B cell (primary cell): ENCODE results near the gene CMIP. TPM values are rescaled to one million over a fixed set of nuclear protein-coding genes. Genes with fewer than 3 reads are reported as not detected.

Experiments used
- ATAC-seq: fragments of 200-7000 bp; cut with Tn5 transposase; one replicate; pipeline ENCODE4 v1.10.0; 2021; ENCODE audit warnings: low read depth, mild to moderate bottlenecking, moderate number of reproducible peaks, moderate library complexity
- CTCF ChIA-PET: fragments of 350-600 bp; sonication (Branson Sonifier 250); formaldehyde crosslinking; loops from one replicate; lab custom pipeline; 2021; ENCODE audit warnings: antibody characterized with exemption, inconsistent platforms; lab: Charles Lee
- POLR2A ChIA-PET: fragments of 350-600 bp; sonication (Branson Sonifier 250); formaldehyde crosslinking; loops from one replicate; lab custom pipeline; 2021; ENCODE audit warnings: antibody characterized with exemption; lab: Charles Lee
- DNase-seq: peaks from one replicate; pipeline ENCODE4 v3.0.0; 2013
- H2AFZ ChIP-seq: 2 replicates; pipeline ENCODE4 v1.6.1; 2012; ENCODE audit warnings: mild to moderate bottlenecking, low read depth, low read length; ENCODE audit not compliant: insufficient read depth, poor library complexity, severe bottlenecking
- H3K27ac ChIP-seq, 2 donors: 1 replicate in 1 of 2; 2 replicates in 1 of 2; pipeline ENCODE4 v1.5.1; 2012 to 2013; ENCODE audit warnings: low read length in 2 of 2, mild to moderate bottlenecking in 2 of 2, moderate library complexity in 1 of 2
- H3K27me3 ChIP-seq, 4 experiments: fragments of 200-600 bp in 1 of 4; sonication (generic) in 1 of 4; replicated peaks in 1 of 4; 1 replicate in 2 of 4; 2 replicates in 2 of 4; pipeline versions ENCODE4 v1.6.1 to v1.7.0; 2013 to 2016; ENCODE audit warnings: low read length in 3 of 4, mild to moderate bottlenecking in 2 of 4, mixed read lengths in 1 of 4, moderate library complexity in 1 of 4; ENCODE audit not compliant: insufficient read depth in 4 of 4, control insufficient read depth in 3 of 4; ENCODE audit errors: control extremely low read depth in 1 of 4
- H3K36me3 ChIP-seq, 2 experiments: replicated peaks in 1 of 2; 1 replicate in 1 of 2; 2 replicates in 1 of 2; pipeline versions ENCODE4 v1.6.1 to v1.7.1; 2013; ENCODE audit warnings: low read length in 1 of 2; ENCODE audit not compliant: insufficient read depth in 2 of 2, control insufficient read depth in 1 of 2; ENCODE audit errors: control extremely low read depth in 1 of 2, extremely low read depth in 1 of 2
- H3K4me1 ChIP-seq, 2 donors: fragments of 200-600 bp in 1 of 2; sonication (generic) in 1 of 2; 1 replicate in 1 of 2; 2 replicates in 1 of 2; pipeline versions ENCODE4 v1.5.1 to v1.6.1; 2013 to 2017; ENCODE audit warnings: low read length in 2 of 2; ENCODE audit not compliant: control insufficient read depth in 2 of 2, insufficient read depth in 2 of 2
- H3K4me2 ChIP-seq: replicated peaks from 2 replicates; pipeline ENCODE3; 2012; ENCODE audit warnings: mild to moderate bottlenecking, low read depth, low read length; ENCODE audit not compliant: poor library complexity, severe bottlenecking
- H3K4me3 ChIP-seq, 5 experiments: fragments of 200-600 bp in 1 of 5; sonication (generic) in 1 of 5; 1 replicate in 3 of 5; 2 replicates in 2 of 5; pipeline versions ENCODE4 v1.5.1 to v1.7.0; 2011 to 2016; ENCODE audit warnings: low read length in 4 of 5, mild to moderate bottlenecking in 4 of 5, low read depth in 2 of 5, control low read depth in 1 of 5, moderate library complexity in 1 of 5; ENCODE audit not compliant: insufficient read depth in 1 of 5; ENCODE audit errors: control extremely low read depth in 1 of 5, extremely low read depth in 1 of 5
- H3K79me2 ChIP-seq: fragments of 200-600 bp; sonication (generic); one replicate; pipeline ENCODE4 v1.6.0; 2016; ENCODE audit warnings: low read length; ENCODE audit not compliant: control insufficient read depth, insufficient read depth
- H3K9ac ChIP-seq: fragments of 200-600 bp; sonication (generic); 2 replicates; pipeline ENCODE4 v1.6.1; 2017; ENCODE audit warnings: mild to moderate bottlenecking, low read length, moderate library complexity
- H3K9me3 ChIP-seq, 3 donors: one replicate each; pipeline versions ENCODE4 v1.6.1 to v1.7.1; 2013; ENCODE audit warnings: low read length in 2 of 3; ENCODE audit not compliant: control insufficient read depth in 2 of 3, insufficient read depth in 1 of 3; ENCODE audit errors: control extremely low read depth in 1 of 3
- H4K20me1 ChIP-seq: 2 replicates; pipeline ENCODE4 v1.6.0; 2012; ENCODE audit warnings: mild to moderate bottlenecking, low read length; ENCODE audit not compliant: insufficient read depth, control insufficient read depth, poor library complexity, severe bottlenecking
- H3K27ac Mint-ChIP-seq: one replicate; pipeline ENCODE4 v1.8.0; 2021; ENCODE audit warnings: mixed read lengths
- H3K27me3 Mint-ChIP-seq: one replicate; pipeline ENCODE4 v1.8.0; 2021; ENCODE audit warnings: mixed read lengths
- H3K4me1 Mint-ChIP-seq: one replicate; pipeline ENCODE4 v1.8.0; 2021; ENCODE audit warnings: mixed read lengths
- H3K4me3 Mint-ChIP-seq: one replicate; pipeline ENCODE4 v1.8.0; 2021; ENCODE audit warnings: mixed read lengths
- H3K9me3 Mint-ChIP-seq: one replicate; pipeline ENCODE4 v1.8.0; 2022; ENCODE audit warnings: mixed read lengths; ENCODE audit not compliant: insufficient read depth
- EZH2 ChIP-seq: IDR thresholded peaks from 2 replicates; pipeline ENCODE4 v1.6.1; 2012; ENCODE audit warnings: borderline replicate concordance, low read depth, mild to moderate bottlenecking, moderate library complexity, low read length; ENCODE audit not compliant: insufficient read depth, poor library complexity, severe bottlenecking
- WGBS: methylation state at CpG from one replicate; pipeline ENCODE4 v1.1.5; 2013; ENCODE audit warnings: missing lambda C conversion rate; ENCODE audit not compliant: insufficient coverage; 5-methylcytosine and 5-hydroxymethylcytosine counted together
- intact Hi-C: fragments of 100-400 bp; cut with micrococcal nuclease; formaldehyde crosslinking; loops from one replicate; pipeline ENCODE4 v1.10.0; 2022
- polyA plus RNA-seq: library from polyadenylated mRNA; depleted of rRNA; stranded (reverse); fragments of >200 nt; gene quantifications from 2 replicates; pipeline ENCODE4 v1.2.3, GENCODE V29; 2012
- total RNA-seq, 2 donors: library from RNA; stranded (reverse); fragments of 120-200 nt in 1 of 2; gene quantifications; 1 replicate in 1 of 2; 2 replicates in 1 of 2; pipeline versions ENCODE4 v1.2.3 to v1.2.4, GENCODE V29; 2013 to 2022
- TF ChIP-seq, protein P1 (sequence below): fragments of 200-600 bp; IDR thresholded peaks from one replicate; pipeline ENCODE4 v1.8.0; 2022; ENCODE audit warnings: antibody characterized with exemption, mild to moderate bottlenecking

CMIP gene
- total and polyA plus RNA-seq, 2 donors (not counting 1 experiment from before 2014, with no cell fraction given), result 27.1 to 155 TPM

DNA sequence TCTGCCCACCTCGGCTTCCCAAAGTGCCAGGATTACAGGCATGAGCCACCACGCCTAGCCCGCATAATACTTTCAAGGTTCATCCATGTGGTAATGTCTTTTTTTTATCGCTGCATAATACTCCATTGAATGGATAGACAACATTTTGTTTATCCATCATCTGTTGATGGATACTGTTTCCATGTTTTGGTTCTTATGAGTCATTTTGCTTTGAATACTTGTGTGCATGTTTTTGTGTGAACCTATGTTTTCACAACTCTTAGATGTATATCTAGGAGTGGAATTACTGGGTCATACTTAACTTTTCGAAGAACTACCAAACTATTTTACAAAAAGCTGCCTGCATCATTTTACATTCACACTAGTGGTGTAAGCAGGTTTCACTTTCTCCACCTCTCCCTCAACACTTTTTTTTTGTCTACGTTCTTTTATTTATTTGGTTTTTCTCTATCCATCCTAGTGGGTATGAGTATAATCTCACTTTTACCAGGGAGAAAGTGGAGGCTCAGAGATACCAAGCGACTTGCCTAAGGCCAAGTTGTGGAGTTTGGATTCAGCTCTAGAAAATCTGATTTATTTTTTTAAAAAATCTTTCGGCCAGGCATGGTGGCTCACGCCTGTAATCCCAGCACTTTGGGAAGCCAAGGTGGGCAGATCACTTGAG, 151.2 kb downstream of the CMIP start:
- intact Hi-C loops, result loop anchor here (10.0 kb wide), 1 partner anchor 61 kb away; no protein-coding TSS in a partner anchor
- POLR2A ChIA-PET, result no interaction called here
- H3K4me1 Mint-ChIP-seq, result peaks cover 24% of the 10 kb centered on the region

More for the DNA sequence above, 151.2 kb downstream of the CMIP start:
- Histone ChIP-seq H3K79me2 (peaks cover 99% of the 10 kb centered on the region), H3K9ac (no peak overlapping the region), H3K4me1 (no peaks in the 10 kb centered on the region), H3K27me3 (no peaks in the 10 kb centered on the region), H4K20me1 (peaks cover 80% of the 10 kb centered on the region), H2AFZ (no peak overlapping the region), H3K4me3 (no peak overlapping the region), H3K27ac (no peak overlapping the region), H3K9me3 (no peaks in the 10 kb centered on the region), H3K36me3 (peaks cover 0 to 8% of the 10 kb centered on the region in 2 experiments), H3K4me2 (no peak overlapping the region)
- no peak overlapping the region for H3K27ac Mint-ChIP-seq
- no peaks in the 10 kb centered on the region for H3K9me3 Mint-ChIP-seq
- DNase-seq (no peak), ATAC-seq (no peak)
- TF ChIP-seq, protein P1, sequence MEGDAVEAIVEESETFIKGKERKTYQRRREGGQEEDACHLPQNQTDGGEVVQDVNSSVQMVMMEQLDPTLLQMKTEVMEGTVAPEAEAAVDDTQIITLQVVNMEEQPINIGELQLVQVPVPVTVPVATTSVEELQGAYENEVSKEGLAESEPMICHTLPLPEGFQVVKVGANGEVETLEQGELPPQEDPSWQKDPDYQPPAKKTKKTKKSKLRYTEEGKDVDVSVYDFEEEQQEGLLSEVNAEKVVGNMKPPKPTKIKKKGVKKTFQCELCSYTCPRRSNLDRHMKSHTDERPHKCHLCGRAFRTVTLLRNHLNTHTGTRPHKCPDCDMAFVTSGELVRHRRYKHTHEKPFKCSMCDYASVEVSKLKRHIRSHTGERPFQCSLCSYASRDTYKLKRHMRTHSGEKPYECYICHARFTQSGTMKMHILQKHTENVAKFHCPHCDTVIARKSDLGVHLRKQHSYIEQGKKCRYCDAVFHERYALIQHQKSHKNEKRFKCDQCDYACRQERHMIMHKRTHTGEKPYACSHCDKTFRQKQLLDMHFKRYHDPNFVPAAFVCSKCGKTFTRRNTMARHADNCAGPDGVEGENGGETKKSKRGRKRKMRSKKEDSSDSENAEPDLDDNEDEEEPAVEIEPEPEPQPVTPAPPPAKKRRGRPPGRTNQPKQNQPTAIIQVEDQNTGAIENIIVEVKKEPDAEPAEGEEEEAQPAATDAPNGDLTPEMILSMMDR, result no peak
- no peak for TF ChIP-seq EZH2
- no peaks in the 10 kb centered on the region for H3K27me3 Mint-ChIP-seq
- WGBS, result 100% methylated on average over 2 of the region's 9 CpGs
- H3K4me3 Mint-ChIP-seq, result no peak overlapping the region
- CTCF ChIA-PET, result interaction anchor here (0.7 kb wide), 1 partner anchor 802 kb away, joined by 3 read pairs; no protein-coding TSS in a partner anchor
